Neural crest cell (in vitro differentiated cells): ENCODE results near the gene MIEF1. TPM values are rescaled to one million over a fixed set of nuclear protein-coding genes. Genes with fewer than 3 reads are reported as not detected.

ENCODE experiments used
- DNase-seq: peaks from one replicate; pipeline ENCODE4 v3.0.0; 2021; ENCODE audit warnings: low read depth, mixed read lengths, low spot score
- H3K27ac Mint-ChIP-seq: one replicate; pipeline ENCODE4 v1.8.0; 2021; ENCODE audit warnings: mild to moderate bottlenecking, mixed read lengths; ENCODE audit not compliant: unreplicated experiment
- H3K27me3 Mint-ChIP-seq: 2 replicates; pipeline ENCODE4 v1.8.0; 2021; ENCODE audit warnings: low read depth, mild to moderate bottlenecking, mixed read lengths
- H3K36me3 Mint-ChIP-seq: 2 replicates; pipeline ENCODE4 v1.8.0; 2021; ENCODE audit warnings: low read depth, mild to moderate bottlenecking, mixed read lengths
- H3K4me1 Mint-ChIP-seq: 2 replicates; pipeline ENCODE4 v1.8.0; 2021; ENCODE audit warnings: mixed read lengths
- H3K4me3 Mint-ChIP-seq: one replicate; pipeline ENCODE4 v1.8.0; 2021; ENCODE audit warnings: mild to moderate bottlenecking, mixed read lengths
- H3K9me3 Mint-ChIP-seq: 2 replicates; pipeline ENCODE4 v1.8.0; 2021; ENCODE audit warnings: mixed read lengths
- CTCF ChIP-seq: fragments of 200-600 bp; sonication (generic); conservative IDR thresholded peaks from 2 replicates; pipeline ENCODE4 v1.5.0; 2021; ENCODE audit warnings: antibody characterized with exemption, mild to moderate bottlenecking
- total RNA-seq: library from RNA; stranded (reverse); gene quantifications from 2 replicates; pipeline ENCODE4 v1.2.1, GENCODE V29; 2021

The MIEF1 gene
- total RNA-seq, 1 donor from 2014 or later: 45.0 TPM

- Mint-ChIP-seq H3K4me3 (peak overlapping the region; percentile 61), H3K27ac (no peak overlapping the region)
Measured at GRCh38 chr22:39462443-39463221, 39.5 kb upstream of the MIEF1 start.

GRCh38 chr22:39463277-39463676 is 38.8 kb upstream of the MIEF1 start:
- Mint-ChIP-seq H3K4me1 (peaks cover 20% of the 10 kb centered on the region), H3K4me3 (no peak overlapping the region), H3K27me3 (no peaks in the 10 kb centered on the region), H3K9me3 (no peaks in the 10 kb centered on the region), H3K27ac (no peak overlapping the region), H3K36me3 (no peaks in the 10 kb centered on the region)
- no peak for TF ChIP-seq CTCF
- no peak for DNase-seq

More at GRCh38 chr22:39462443-39463221, 39.5 kb upstream of the MIEF1 start:
- Mint-ChIP-seq H3K27me3 (no peaks in the 10 kb centered on the region), H3K36me3 (no peaks in the 10 kb centered on the region), H3K4me1 (peaks cover 22% of the 10 kb centered on the region), H3K9me3 (no peaks in the 10 kb centered on the region)
- TF ChIP-seq CTCF: no peak
- no peak for DNase-seq

DNA sequence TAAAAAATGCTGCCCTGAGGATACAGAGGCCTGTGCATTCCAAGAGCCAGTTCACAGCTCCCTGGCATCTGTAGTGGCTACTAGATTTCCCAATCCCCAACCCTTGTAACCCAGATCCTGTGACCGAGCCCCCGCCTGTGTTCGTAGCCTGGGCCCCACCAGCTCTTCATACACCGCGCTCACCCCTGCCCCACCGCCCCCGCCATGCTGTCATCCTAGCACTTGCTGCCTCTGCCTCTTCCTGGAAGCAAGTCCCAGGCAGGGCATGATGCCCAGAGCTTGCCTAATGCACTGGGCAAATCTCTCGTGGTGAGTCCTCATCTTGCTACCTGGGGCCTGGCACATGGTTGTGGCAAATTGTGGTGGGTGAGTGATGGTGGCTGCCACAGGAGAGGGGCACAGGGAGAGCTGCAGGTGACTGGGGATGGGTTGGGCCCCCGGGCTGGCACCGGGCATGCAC is 38.1 kb upstream of the MIEF1 start:
- H3K27me3 Mint-ChIP-seq: no peaks in the 10 kb centered on the region
- H3K36me3 Mint-ChIP-seq: no peaks in the 10 kb centered on the region
- no peak overlapping the region for H3K27ac Mint-ChIP-seq
- no peak for DNase-seq
- no peaks in the 10 kb centered on the region for H3K9me3 Mint-ChIP-seq
- peaks cover 19% of the 10 kb centered on the region for H3K4me1 Mint-ChIP-seq
- no peak overlapping the region for H3K4me3 Mint-ChIP-seq
- no peak for TF ChIP-seq CTCF

DNA sequence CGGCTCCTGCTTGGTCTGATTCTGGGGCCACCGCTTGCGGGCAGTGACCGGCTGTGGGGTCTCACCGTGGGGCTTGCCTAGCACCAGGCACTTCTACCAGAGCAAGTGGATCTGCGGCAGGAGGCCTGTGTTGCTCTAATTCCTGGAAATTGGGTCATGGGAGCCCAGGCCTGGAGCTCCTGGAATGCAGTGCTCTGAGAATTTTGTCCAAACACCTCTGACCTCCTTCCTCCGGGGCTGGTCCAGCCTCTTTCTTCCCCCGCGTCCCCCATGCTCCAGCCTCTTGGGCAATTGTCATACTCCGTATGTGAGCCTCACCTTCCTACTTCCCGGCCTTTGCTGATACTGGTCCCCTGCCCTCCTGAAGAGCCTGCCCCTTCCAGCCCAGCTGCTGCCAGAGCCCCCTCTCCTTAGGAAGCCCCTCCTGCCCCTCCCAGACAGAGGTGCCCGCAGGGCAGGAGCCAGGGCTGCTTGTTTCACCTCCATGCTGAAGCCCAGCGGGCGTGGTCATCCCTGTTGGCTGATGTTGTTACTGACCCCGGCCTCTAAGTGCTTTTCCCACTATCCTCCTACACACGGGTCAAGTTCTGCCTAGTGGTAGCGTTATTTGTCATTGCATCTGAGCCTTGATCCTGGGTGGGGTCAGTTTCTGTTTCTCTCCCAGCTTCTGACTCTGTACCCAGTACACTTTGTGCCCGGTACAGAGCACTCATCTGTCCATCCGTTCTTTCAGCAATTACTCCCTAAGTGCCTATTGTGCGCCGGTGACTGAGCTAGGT is 35.7 kb upstream of the MIEF1 start:
- Mint-ChIP-seq H3K27me3 (no peaks in the 10 kb centered on the region), H3K4me3 (no peak overlapping the region), H3K27ac (peak overlapping the region; percentile 78), H3K4me1 (peaks cover 40% of the 10 kb centered on the region), H3K9me3 (no peaks in the 10 kb centered on the region), H3K36me3 (no peaks in the 10 kb centered on the region)
- TF ChIP-seq CTCF: no peak
- DNase-seq: no peak

DNA sequence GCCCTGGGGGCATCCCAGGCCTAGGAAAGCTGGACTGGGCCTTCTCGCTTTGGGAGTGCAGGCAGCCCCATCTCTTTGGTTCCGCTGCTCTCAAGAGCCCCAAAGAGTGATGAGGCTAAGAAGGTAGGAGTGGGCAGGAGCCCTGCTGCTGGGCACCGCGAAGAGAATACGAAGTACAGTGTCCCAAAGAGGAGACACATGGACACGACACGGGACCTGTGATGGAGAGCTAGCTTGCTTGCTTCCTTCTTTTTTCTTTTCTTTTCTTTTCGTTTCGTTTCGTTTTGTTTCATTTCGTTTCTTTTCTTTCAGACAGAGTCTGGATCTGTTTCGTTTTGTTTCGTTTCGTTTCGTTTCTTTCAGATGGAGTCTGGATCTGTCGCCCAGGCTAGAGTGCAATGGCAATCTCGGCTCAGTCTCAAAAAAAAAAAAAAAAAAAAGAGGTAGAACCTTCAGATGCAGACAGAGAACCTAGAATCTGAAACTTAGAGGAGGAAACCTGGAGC is 34.6 kb upstream of the MIEF1 start:
- TF ChIP-seq CTCF: no peak
- H3K4me1 Mint-ChIP-seq: peaks cover 44% of the 10 kb centered on the region
- no peaks in the 10 kb centered on the region for H3K36me3 Mint-ChIP-seq
- DNase-seq: no peak
- no peak overlapping the region for H3K4me3 Mint-ChIP-seq
- no peaks in the 10 kb centered on the region for H3K9me3 Mint-ChIP-seq
- no peak overlapping the region for H3K27ac Mint-ChIP-seq
- H3K27me3 Mint-ChIP-seq: no peaks in the 10 kb centered on the region
